NCI-H69 (cell line): ENCODE results near the gene PPP1R3A.

ENCODE experiments used
- DNase-seq: peaks from one replicate; lab custom pipeline; 2025; lab: John Stamatoyannopoulos, UW

PPP1R3A gene

GRCh38 chr7:113878394-113878992 is 40.3 kb downstream of the PPP1R3A start:
- DNase-seq: no peak

GRCh38 chr7:113875224-113875623 is 43.6 kb downstream of the PPP1R3A start:
- no peak for DNase-seq

GRCh38 chr7:113873554-113874151 is 45.2 kb downstream of the PPP1R3A start:
- no peak for DNase-seq

- DNase-seq: no peak
Measured at GRCh38 chr7:113872981-113873380, 45.8 kb downstream of the PPP1R3A start.

- DNase-seq: no peak
Measured at GRCh38 chr7:113867325-113867724, 51.5 kb downstream of the PPP1R3A start.

GRCh38 chr7:113856010-113856409 is 62.8 kb downstream of the PPP1R3A start:
- DNase-seq: no peak

- DNase-seq: no peak
Measured at GRCh38 chr7:113840954-113841353, 77.9 kb downstream of the PPP1R3A start.

GRCh38 chr7:113835367-113835766 is 83.4 kb downstream of the PPP1R3A start:
- peak; percentile 34 for DNase-seq

- DNase-seq: peak; percentile 26
Measured at GRCh38 chr7:113832196-113832745, 86.5 kb downstream of the PPP1R3A start.

GRCh38 chr7:113831556-113831955 is 87.3 kb downstream of the PPP1R3A start:
- peak; percentile 70 for DNase-seq

GRCh38 chr7:113828581-113828980 is 90.2 kb downstream of the PPP1R3A start:
- no peak for DNase-seq
